OCI-LY7 (cell line): ENCODE results near the gene CPA3. TPM values are rescaled to one million over a fixed set of nuclear protein-coding genes. Genes with fewer than 3 reads are reported as not detected.

Source experiments
- BruUV-seq: library from RNA; stranded (reverse); fragments of 400-500 nt; replicated peaks from 2 replicates; lab custom pipeline; 2021; lab: Mats Ljungman, UMichigan
- CTCF ChIA-PET: fragments of 300-600 bp; sonication (Branson Sonifier 250); formaldehyde crosslinking; loops from one replicate; lab custom pipeline; 2022; ENCODE audit warnings: antibody characterized with exemption; ENCODE audit not compliant: unreplicated experiment; lab: Charles Lee
- POLR2A ChIA-PET: fragments of 300-600 bp; sonication (Branson Sonifier 250); formaldehyde crosslinking; loops from one replicate; lab custom pipeline; 2022; ENCODE audit warnings: antibody characterized with exemption; lab: Charles Lee
- DNase-seq: peaks from one replicate; pipeline ENCODE4 v3.0.0-alpha.2; 2015; ENCODE audit warnings: low spot score
- H2AFZ ChIP-seq: fragments of 200-600 bp; sonication (generic), shearing (Covaris generic); 2 replicates; pipeline ENCODE4 v1.6.1; 2014; ENCODE audit warnings: mild to moderate bottlenecking, antibody characterized with exemption, low read length, moderate library complexity
- H3K27ac ChIP-seq: fragments of 200-600 bp; sonication (generic); 2 replicates; pipeline ENCODE4 v1.5.1; 2014; ENCODE audit warnings: mixed run types, low read depth, mild to moderate bottlenecking, moderate library complexity, low read length, inconsistent platforms; ENCODE audit not compliant: poor library complexity, severe bottlenecking
- H3K36me3 ChIP-seq: fragments of 200-600 bp; sonication (generic); 2 replicates; pipeline ENCODE4 v1.6.1; 2014; ENCODE audit warnings: mild to moderate bottlenecking, antibody characterized with exemption, low read length, moderate library complexity, mixed read lengths; ENCODE audit not compliant: insufficient read depth
- H3K4me1 ChIP-seq: fragments of 200-600 bp; sonication (generic); 2 replicates; pipeline ENCODE4 v1.5.1; 2014; ENCODE audit warnings: mild to moderate bottlenecking, low read length; ENCODE audit not compliant: insufficient read depth, poor library complexity, severe bottlenecking
- H3K4me2 ChIP-seq: fragments of 200-600 bp; sonication (generic); 2 replicates; pipeline ENCODE4 v1.6.1; 2014; ENCODE audit warnings: mild to moderate bottlenecking, low read length
- H3K4me3 ChIP-seq: fragments of 200-600 bp; sonication (generic); 2 replicates; pipeline ENCODE4 v1.5.1; 2014; ENCODE audit warnings: mild to moderate bottlenecking, low read depth, low read length; ENCODE audit not compliant: poor library complexity, severe bottlenecking
- H3K79me2 ChIP-seq: fragments of 200-600 bp; sonication (generic); 2 replicates; pipeline ENCODE4 v1.6.1; 2016; ENCODE audit warnings: low read depth, mild to moderate bottlenecking, low read length, moderate library complexity, mixed read lengths; ENCODE audit not compliant: insufficient read depth
- H3K9me2 ChIP-seq: fragments of 200-600 bp; sonication (generic); 2 replicates; pipeline ENCODE4 v1.6.1; 2016; ENCODE audit warnings: mild to moderate bottlenecking, low read length, mixed read lengths; ENCODE audit not compliant: insufficient read depth
- H3K9me3 ChIP-seq: fragments of 200-600 bp; sonication (generic); 2 replicates; pipeline ENCODE4 v1.6.1; 2014; ENCODE audit warnings: mild to moderate bottlenecking, mixed run types, low read length, mixed read lengths
- H4K20me1 ChIP-seq: fragments of 200-600 bp; sonication (generic); 2 replicates; pipeline ENCODE4 v1.6.1; 2014; ENCODE audit warnings: mild to moderate bottlenecking, antibody characterized with exemption, low read length, moderate library complexity, mixed read lengths; ENCODE audit not compliant: insufficient read depth
- EZH2phosphoT487 ChIP-seq: fragments of 200-600 bp; sonication (generic); IDR thresholded peaks from 2 replicates; pipeline ENCODE4 v1.6.1; 2018; ENCODE audit warnings: low read depth, borderline replicate concordance, mild to moderate bottlenecking, mixed run types, antibody characterized with exemption, low read length, moderate library complexity, mixed read lengths
- intact Hi-C: fragments of 100-400 bp; cut with micrococcal nuclease; formaldehyde crosslinking; loops from one replicate; pipeline ENCODE4 v1.10.0; 2022; ENCODE audit not compliant: unreplicated experiment
- total RNA-seq, 2 experiments: library from RNA; depleted of rRNA in 1 of 2; stranded (reverse); fragments of >200 nt in 1 of 2; shearing (Covaris generic) in 1 of 2; gene quantifications; 2 replicates each; pipeline ENCODE4 v1.2.3, GENCODE V29; 2014 to 2022
- TF ChIP-seq, protein P1 (sequence below): fragments of 200-600 bp; sonication (generic); conservative IDR thresholded peaks from 2 replicates; pipeline ENCODE4 v1.5.1; 2014; ENCODE audit warnings: mild to moderate bottlenecking, antibody characterized with exemption, low read length, moderate library complexity, mixed read lengths

Gene CPA3
- total RNA-seq, 2 experiments from 2014 or later: not detected

DNA sequence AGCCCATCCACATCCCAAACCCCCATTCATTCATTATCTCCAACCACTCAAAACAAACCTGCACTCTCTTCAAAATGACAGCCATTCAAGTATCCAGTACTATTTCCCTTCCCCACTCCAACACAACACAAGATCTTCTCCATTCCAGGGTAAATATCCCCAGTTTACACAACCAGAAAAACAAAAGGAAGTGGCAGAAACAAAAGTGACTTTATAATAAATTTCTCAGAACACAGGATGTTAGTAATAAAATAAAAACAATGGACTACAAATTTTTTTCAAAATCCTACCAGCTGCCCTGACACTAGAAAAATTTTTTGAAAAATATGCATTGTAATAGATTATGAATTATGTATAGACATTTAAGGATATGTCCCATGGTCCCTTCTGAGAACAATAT is 14.2 kb downstream of the CPA3 start:
- Histone ChIP-seq H3K9me3 (no peaks in the 10 kb centered on the region), H3K36me3 (no peaks in the 10 kb centered on the region), H3K79me2 (no peaks in the 10 kb centered on the region), H2AFZ (no peak overlapping the region), H4K20me1 (no peaks in the 10 kb centered on the region), H3K9me2 (no peaks in the 10 kb centered on the region), H3K4me2 (no peak overlapping the region), H3K27ac (no peak overlapping the region), H3K4me3 (no peak overlapping the region), H3K4me1 (no peaks in the 10 kb centered on the region)
- TF ChIP-seq EZH2phosphoT487: no peak
- TF ChIP-seq, protein P1, sequence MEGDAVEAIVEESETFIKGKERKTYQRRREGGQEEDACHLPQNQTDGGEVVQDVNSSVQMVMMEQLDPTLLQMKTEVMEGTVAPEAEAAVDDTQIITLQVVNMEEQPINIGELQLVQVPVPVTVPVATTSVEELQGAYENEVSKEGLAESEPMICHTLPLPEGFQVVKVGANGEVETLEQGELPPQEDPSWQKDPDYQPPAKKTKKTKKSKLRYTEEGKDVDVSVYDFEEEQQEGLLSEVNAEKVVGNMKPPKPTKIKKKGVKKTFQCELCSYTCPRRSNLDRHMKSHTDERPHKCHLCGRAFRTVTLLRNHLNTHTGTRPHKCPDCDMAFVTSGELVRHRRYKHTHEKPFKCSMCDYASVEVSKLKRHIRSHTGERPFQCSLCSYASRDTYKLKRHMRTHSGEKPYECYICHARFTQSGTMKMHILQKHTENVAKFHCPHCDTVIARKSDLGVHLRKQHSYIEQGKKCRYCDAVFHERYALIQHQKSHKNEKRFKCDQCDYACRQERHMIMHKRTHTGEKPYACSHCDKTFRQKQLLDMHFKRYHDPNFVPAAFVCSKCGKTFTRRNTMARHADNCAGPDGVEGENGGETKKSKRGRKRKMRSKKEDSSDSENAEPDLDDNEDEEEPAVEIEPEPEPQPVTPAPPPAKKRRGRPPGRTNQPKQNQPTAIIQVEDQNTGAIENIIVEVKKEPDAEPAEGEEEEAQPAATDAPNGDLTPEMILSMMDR: no peak
- POLR2A ChIA-PET: interaction anchor here (0.6 to 0.7 kb wide), 2 partner anchors 8 to 487 kb away, joined by 3 to 4 read pairs; no protein-coding TSS in a partner anchor
- BruUV-seq: no TSS peak
- no peak for DNase-seq
- CTCF ChIA-PET: no interaction called here
- intact Hi-C loops: no loop called here

GRCh38 chr3:148880681-148881080 is 15.6 kb downstream of the CPA3 start:
- intact Hi-C loops: no loop called here
- TF ChIP-seq EZH2phosphoT487: no peak
- TF ChIP-seq, protein P1: peak; percentile 72
- Histone ChIP-seq H3K27ac (no peak overlapping the region), H3K4me2 (no peak overlapping the region), H3K9me3 (no peaks in the 10 kb centered on the region), H3K79me2 (no peaks in the 10 kb centered on the region), H4K20me1 (no peaks in the 10 kb centered on the region), H2AFZ (no peak overlapping the region), H3K4me3 (no peak overlapping the region), H3K36me3 (no peaks in the 10 kb centered on the region), H3K9me2 (no peaks in the 10 kb centered on the region), H3K4me1 (no peaks in the 10 kb centered on the region)
- BruUV-seq: no TSS peak
- DNase-seq: peak; percentile 10
- POLR2A ChIA-PET: interaction anchor here (0.8 to 1.0 kb wide), 2 partner anchors 8 to 21 kb away, joined by 3 to 4 read pairs; no protein-coding TSS in a partner anchor
- CTCF ChIA-PET: no interaction called here

GRCh38 chr3:148881286-148881685 is 16.2 kb downstream of the CPA3 start:
- no peak overlapping the region for H2AFZ ChIP-seq
- H3K36me3 ChIP-seq: no peaks in the 10 kb centered on the region
- H3K4me2 ChIP-seq: no peak overlapping the region
- H3K9me2 ChIP-seq: no peaks in the 10 kb centered on the region
- H3K4me3 ChIP-seq: no peak overlapping the region
- TF ChIP-seq EZH2phosphoT487: no peak
- TF ChIP-seq, protein P1: no peak
- BruUV-seq: no TSS peak
- H4K20me1 ChIP-seq: no peaks in the 10 kb centered on the region
- H3K79me2 ChIP-seq: no peaks in the 10 kb centered on the region
- ChIA-PET POLR2A (interaction anchor here (1.0 kb wide), 1 partner anchor 22 kb away, joined by 4 read pairs; no protein-coding TSS in a partner anchor), CTCF (no interaction called here)
- no peak overlapping the region for H3K27ac ChIP-seq
- DNase-seq: no peak
- no peaks in the 10 kb centered on the region for H3K9me3 ChIP-seq
- no peaks in the 10 kb centered on the region for H3K4me1 ChIP-seq
- intact Hi-C loops: no loop called here
